ENCODE data around the gene BRD9. TPM values are rescaled to one million over a fixed set of nuclear protein-coding genes. Genes with fewer than 3 reads are reported as not detected.

BRD9 gene
- total and polyA plus RNA-seq, 12 donors: 11.3 to 39.5 (median 26.6) TPM

DNA sequence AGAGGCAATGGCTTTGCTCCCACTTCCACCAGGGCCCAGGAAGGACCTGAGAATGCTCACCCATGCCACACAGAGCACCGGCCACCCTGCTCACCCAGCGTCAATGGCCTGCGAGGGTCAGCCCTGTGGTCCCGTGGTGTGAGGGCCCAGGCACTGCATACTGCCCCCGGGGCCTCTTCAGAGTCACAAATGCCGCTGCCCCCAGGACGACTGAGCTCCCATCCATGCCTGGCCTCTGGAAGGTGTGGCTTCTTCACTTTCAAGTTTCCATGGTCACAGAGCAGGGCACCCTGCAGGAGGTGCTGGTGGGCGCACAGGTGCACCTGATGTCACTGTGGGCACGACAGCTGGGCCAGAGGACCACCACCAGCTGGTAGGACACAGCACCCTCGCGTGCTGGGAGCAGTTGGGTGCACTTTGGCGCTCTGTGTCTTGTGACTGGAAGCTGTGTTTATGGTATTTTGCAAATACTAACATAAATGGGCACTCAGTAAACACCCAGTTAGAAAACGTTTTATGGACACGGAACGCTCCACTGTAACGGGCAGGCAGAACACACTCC lies 29.3 kb downstream of the BRD9 start:
- H3K4me3 ChIP-seq: no peak overlapping the region
- H3K27me3 ChIP-seq: no peaks in the 10 kb centered on the region
- intact Hi-C loops (cut with DNase I): no loop called here
- H3K9me3 ChIP-seq (replicated peaks in 1 of 3): no peaks in the 10 kb centered on the region
- no peak for DNase-seq
- no peaks in the 10 kb centered on the region for H3K4me1 ChIP-seq (replicated peaks in 1 of 2)
- TF ChIP-seq CTCF (IDR thresholded peaks at IDR 0.05) (no peak), POLR2A (IDR thresholded peaks at IDR 0.05) (no peak)
- no peak overlapping the region for H3K27ac ChIP-seq
- H3K36me3 ChIP-seq (replicated peaks in 1 of 2): peaks cover 0 to 45% of the 10 kb centered on the region in 2 donors
- 87 to 91% (median 90%) methylated on average over 9 to 16 of the region's 16 CpGs for WGBS, 4 donors

DNA sequence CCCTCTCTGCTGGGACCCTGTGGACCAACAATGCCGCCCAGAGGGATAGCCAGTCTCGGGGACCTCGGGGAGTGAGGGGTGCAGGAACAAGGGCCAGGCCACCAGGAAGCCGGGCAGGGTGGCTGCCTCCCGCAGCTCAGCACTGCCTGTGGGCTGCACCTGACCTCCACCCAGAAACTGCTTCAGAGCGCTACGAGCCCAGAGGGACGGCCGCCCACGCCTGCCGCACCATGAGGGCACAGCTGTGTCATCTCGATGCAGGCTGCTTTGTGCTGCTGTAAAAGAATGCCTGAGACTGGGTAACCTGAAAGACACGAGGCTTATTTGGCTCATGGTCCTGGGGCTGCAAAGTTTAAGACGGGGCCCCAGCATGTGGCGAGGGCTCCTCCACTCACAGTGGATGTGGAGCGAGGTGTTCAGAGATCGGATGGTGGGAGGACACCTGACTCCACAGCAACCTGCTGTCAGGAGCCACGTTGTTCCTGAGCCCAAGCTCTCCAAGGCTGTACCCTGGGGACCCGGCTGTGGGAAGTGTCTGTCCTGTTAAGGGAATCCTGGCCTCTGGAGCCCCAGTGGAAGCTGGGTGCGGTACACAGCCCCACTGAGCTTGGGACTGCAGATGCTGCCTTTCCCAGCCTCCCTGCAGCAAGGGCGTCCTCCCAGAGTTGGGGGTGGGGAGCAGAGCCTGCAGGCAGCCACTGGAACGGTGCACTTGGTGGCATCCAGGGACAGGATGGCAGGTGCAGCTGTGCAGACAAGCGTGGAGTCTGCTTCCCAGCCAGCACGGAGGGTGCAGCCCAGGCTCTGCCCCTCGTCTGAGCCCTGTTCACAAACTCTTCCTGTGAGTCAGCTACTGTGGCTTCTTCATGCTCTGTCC lies 30.0 kb downstream of the BRD9 start:
- Histone ChIP-seq H3K36me3 (replicated peaks in 1 of 2) (peaks cover 0 to 37% of the 10 kb centered on the region in 2 donors), H3K27ac (no peak overlapping the region), H3K4me3 (no peak overlapping the region), H3K9me3 (replicated peaks in 1 of 3) (no peaks in the 10 kb centered on the region), H3K27me3 (no peaks in the 10 kb centered on the region), H3K4me1 (replicated peaks in 1 of 2) (no peaks in the 10 kb centered on the region)
- intact Hi-C loops (cut with DNase I): no loop called here
- WGBS, 4 donors: 87 to 91% (median 90%) methylated on average over 9 to 25 of the region's 25 CpGs
- TF ChIP-seq POLR2A (IDR thresholded peaks at IDR 0.05) (no peak), CTCF (IDR thresholded peaks at IDR 0.05) (no peak)
- DNase-seq: no peak

DNA sequence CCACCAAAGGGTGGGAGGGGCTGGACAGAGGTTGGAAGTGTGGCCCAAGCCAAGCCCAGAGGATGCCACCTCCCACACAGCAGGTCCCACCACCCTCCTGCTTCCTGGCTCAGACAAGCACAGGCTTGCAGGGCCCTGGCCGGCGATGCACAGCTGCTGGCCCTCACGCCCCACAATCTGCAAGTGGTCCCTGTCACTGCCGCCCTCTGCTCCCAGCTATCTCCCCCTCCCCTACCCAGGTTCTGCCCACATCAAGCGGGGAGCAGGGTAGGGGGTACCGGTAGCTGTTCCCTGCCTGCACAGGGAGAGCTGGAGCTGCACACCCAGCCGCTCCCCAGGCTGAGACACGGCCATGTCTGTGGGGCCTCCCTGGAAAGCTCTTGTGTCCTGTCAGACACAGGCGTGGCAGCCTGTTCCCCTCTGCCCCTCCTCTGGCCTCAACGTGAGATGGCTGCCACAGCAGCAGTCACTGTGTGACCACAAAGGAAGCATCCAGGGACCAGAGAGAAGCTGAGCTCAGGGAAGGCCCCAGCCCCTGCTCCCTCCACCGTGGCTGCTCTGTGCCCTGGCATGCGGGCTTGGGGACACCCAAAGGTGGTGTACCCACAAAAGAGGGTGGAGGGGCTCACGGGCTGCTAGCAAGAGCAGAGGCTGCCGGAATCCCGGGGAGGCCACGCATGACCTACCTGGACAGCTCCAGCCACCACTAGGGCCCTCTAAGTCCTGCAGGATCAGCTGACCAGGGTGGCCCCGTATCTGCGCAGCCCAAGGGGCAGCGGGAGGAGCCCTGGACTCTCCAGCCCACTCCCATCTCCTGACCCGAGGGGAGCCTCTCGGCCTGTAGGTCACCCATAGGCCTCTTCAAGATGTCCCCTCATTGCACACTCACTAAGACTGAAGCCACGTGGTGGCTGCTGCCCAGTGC lies 30.9 kb downstream of the BRD9 start:
- TF ChIP-seq POLR2A (IDR thresholded peaks at IDR 0.05) (no peak), CTCF (IDR thresholded peaks at IDR 0.05) (no peak)
- Histone ChIP-seq H3K4me3 (no peak overlapping the region), H3K36me3 (replicated peaks in 1 of 2) (peaks cover 0 to 31% of the 10 kb centered on the region in 2 donors), H3K9me3 (replicated peaks in 1 of 3) (no peaks in the 10 kb centered on the region), H3K4me1 (replicated peaks in 1 of 2) (no peaks in the 10 kb centered on the region), H3K27me3 (no peaks in the 10 kb centered on the region), H3K27ac (no peak overlapping the region)
- WGBS, 4 donors: 67 to 93% (median 86%) methylated on average over 3 to 22 of the region's 22 CpGs
- intact Hi-C loops (cut with DNase I): no loop called here
- no peak for DNase-seq

Data from adrenal gland (tissue), 12 donors.